Measurements from ENCODE around the gene NLRC3. TPM values are rescaled to one million over a fixed set of nuclear protein-coding genes. Genes with fewer than 3 reads are reported as not detected.

NLRC3 gene
- total RNA-seq, 1 donor from 2014 or later: 0.41 TPM

DNA sequence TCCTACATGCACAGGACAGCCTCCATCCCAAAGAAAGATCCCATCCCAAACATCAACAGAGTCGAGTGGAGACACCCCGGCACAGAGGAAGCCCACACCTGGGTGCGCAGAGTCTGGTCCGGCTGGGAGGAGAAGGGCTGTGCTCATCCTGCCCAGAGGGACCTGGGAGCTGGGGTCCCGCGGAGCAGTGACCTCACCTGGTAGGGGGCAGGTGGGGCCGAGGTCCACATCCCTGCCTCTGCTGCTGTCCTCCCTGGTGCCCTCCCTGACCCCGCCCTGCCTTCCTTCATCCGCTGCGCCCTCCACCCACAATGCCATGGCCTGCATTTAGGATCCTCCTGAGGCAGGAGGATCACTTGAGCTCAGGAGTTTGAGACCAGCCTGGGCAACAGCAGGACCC lies 84.8 kb downstream of the NLRC3 start:
- no peak for FAIRE-seq

DNA sequence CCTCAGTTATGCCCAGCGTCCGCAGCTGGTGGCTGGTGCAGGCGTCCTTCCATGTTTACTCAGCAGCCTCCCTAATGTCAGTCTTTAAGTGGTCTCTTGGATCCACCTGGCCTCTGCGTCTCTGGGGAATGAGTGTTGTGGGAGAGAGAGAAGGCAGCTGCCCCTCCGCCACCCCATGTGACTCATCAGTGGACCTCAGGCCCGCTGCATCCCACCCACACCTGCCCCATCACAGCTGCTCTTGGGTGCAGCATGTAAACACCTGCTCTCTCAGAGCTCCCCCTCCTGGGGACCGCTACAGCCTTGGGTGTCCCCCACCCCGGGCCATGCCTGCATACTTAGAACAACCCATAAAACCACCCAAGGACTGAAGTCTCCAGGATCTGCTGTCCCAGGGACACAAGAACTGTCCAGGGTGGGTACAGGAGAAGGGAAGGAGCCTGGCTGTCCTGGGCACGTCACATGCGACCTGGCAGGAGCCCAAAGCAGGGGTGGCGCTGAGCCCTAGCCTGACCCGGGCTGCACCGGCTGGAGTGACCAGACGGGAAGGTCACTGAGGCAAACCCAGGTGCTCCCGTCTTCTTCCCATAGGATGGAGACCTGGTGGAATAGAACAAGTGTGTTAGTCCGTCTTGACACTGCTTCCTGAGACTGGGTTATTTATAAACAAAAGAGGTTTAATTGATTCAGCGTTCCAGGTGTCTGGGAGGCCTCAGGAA lies 86.1 kb downstream of the NLRC3 start:
- FAIRE-seq (no peak), DNase-seq (ENCODE audit: low spot score in 2 of 2) (no peak)

More for the DNA sequence above, 84.8 kb downstream of the NLRC3 start:
- DNase-seq (ENCODE audit: low spot score in 2 of 2): no peak

Other genes starting within 250 kb of the NLRC3 start
- 0.82 TPM for gene OR2C1, start 221.5 kb downstream of the NLRC3 start, total RNA-seq
- 8.6 TPM for gene ZSCAN32, start 176.4 kb downstream of the NLRC3 start, total RNA-seq
- 10.2 TPM for gene ZNF174, start 176.2 kb downstream of the NLRC3 start, total RNA-seq
- 4.9 TPM for gene ZNF597, start 133.9 kb downstream of the NLRC3 start, total RNA-seq
- gene NAA60, start 133.7 kb downstream of the NLRC3 start, total RNA-seq: 9.4 TPM
- gene C16orf90, start 81.9 kb downstream of the NLRC3 start, total RNA-seq: not detected
- gene CLUAP1, start 76.4 kb downstream of the NLRC3 start, total RNA-seq: 42.0 TPM
- 4.5 TPM for gene SLX4, start 34.2 kb upstream of the NLRC3 start, total RNA-seq
- gene DNASE1, start 77.3 kb upstream of the NLRC3 start, total RNA-seq: 25.7 TPM
- gene TRAP1, start 140.1 kb upstream of the NLRC3 start, total RNA-seq: 77.9 TPM

All from frontal cortex (tissue), 4 donors.